ENCODE measurements around the gene NOL4L. TPM values are rescaled to one million over a fixed set of nuclear protein-coding genes. Genes with fewer than 3 reads are reported as not detected.

NOL4L gene
- total and polyA plus RNA-seq, 2 experiments from 2014 or later, result 38.8 to 39.2 TPM

DNA sequence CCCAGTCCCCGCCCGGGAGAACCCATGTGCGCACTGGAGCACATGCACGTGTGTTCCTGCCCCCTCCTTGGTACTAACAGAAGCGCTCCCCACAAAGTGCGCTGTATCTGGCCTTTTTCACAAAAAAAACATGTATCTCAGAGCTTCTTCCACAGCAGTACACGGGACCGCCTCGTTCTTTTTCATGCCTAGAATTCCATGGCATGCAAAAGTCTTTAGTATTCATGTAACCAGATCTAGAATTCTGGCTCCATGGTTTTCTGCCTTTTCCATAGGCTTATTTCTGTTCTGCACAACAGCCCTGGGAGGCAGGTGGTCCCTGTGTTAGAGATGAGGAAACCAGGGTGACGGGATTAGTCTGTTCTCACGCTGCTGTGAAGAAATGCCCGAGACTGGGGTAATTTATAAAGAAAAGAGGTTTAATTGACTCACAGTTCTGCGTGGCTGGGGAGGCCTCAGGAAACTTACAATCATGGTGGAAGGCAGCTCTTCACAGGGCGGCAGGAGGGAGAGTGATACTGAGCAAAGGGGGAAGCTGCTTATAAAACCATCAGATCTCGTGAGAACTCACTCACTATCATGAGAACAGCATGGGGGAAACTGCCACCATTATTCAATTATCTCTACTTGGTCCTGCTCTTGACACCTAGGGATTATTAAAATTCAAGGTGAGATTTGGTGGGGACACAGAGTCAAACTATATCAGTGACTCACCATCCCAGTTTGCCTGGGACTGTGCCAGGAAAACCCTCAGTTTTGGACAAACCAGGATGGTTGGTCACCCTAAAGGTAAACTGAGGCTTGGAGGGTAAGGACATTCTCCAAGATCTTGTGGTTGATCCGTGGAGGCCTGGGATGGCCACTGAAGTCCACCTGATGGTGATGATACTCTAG lies 47.6 kb upstream of the NOL4L start:
- H3K4me3 ChIP-seq, result no peak overlapping the region
- TF ChIP-seq POLR2AphosphoS5 (IDR thresholded peaks at IDR 0.05; ENCODE audit: low read depth), result no peak
- peaks cover 31% of the 10 kb centered on the region for H3F3A ChIP-seq (replicated peaks; ENCODE audit: low read depth)
- no peak overlapping the region for H3K27ac ChIP-seq (ENCODE audit: low read depth)
- ATAC-seq (no peak), DNase-seq (ENCODE audit: low spot score) (no peak)
- no peak overlapping the region for H3K4me2 ChIP-seq
- H4K20me1 ChIP-seq (replicated peaks; ENCODE audit: insufficient read depth), result no peaks in the 10 kb centered on the region
- no peak overlapping the region for H3K4me3 Mint-ChIP-seq
- no peaks in the 10 kb centered on the region for H3K9me2 ChIP-seq (ENCODE audit: insufficient read depth)
- no peaks in the 10 kb centered on the region for H3K36me3 Mint-ChIP-seq (ENCODE audit: low read depth)
- H3K27me3 Mint-ChIP-seq (ENCODE audit: insufficient read depth, low read depth, poor library complexity), result peaks cover 21% of the 10 kb centered on the region
- no peaks in the 10 kb centered on the region for H3K9me3 Mint-ChIP-seq
- H3K36me3 ChIP-seq (ENCODE audit: insufficient read depth), result no peaks in the 10 kb centered on the region
- H3K27ac Mint-ChIP-seq, result no peak overlapping the region
- H3K4me1 ChIP-seq (ENCODE audit: insufficient read depth), result peaks cover 22% of the 10 kb centered on the region
- peaks cover 33% of the 10 kb centered on the region for H3K4me1 Mint-ChIP-seq
- peak overlapping the region; percentile 95 for H2AFZ ChIP-seq
- H3K27me3 ChIP-seq (ENCODE audit: insufficient read depth), result no peaks in the 10 kb centered on the region
- H3K79me2 ChIP-seq (replicated peaks; ENCODE audit: insufficient read depth), result no peaks in the 10 kb centered on the region

DNA sequence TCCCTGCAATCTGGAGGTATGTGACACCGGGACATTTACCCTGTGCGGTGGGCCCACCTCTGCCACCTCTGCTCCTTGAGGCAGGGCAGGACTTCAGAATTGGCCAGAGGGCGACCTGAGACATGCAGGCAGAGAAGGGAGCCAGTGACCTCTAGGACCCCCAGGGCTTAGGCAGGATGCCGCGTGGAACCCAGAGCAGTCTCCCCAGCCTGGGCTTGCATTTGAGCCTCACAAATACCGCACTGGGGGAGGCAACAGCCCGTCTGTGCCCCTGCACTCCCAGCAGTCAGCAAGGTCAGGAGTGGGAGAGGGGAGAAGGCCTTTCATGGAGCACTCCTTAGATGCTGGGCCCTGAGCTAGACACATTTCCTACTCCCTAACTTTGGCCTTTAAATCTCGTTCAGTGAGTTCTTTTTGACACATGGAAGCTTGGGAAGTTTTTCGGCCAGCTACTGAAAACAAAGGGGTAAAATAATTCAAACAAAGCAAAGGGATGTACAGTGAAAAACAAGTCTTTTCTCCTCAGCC lies 46.9 kb upstream of the NOL4L start:
- DNase-seq (ENCODE audit: low spot score) (peak; percentile 66), ATAC-seq (peak; percentile 36)
- H3K36me3 Mint-ChIP-seq (ENCODE audit: low read depth), result no peaks in the 10 kb centered on the region
- no peak overlapping the region for H3K27ac Mint-ChIP-seq
- TF ChIP-seq NANOG (IDR thresholded peaks at IDR 0.05; ENCODE audit: borderline replicate concordance) (no peak), EZH2phosphoT487 (IDR thresholded peaks at IDR 0.05; ENCODE audit: unreplicated experiment) (no peak), JUNB (IDR thresholded peaks at IDR 0.05; ENCODE audit: unreplicated experiment) (no peak), ZNF331 (CRISPR knock-in tag; IDR thresholded peaks at IDR 0.05; ENCODE audit: low read depth) (no peak), STAT1 (IDR thresholded peaks at IDR 0.05; ENCODE audit: unreplicated experiment) (no peak), EZH2 (IDR thresholded peaks at IDR 0.05; ENCODE audit: low read depth, unreplicated experiment) (no peak), POLR2AphosphoS5 (IDR thresholded peaks at IDR 0.05; ENCODE audit: low read depth) (no peak)
- TF ChIP-seq, protein P1, sequence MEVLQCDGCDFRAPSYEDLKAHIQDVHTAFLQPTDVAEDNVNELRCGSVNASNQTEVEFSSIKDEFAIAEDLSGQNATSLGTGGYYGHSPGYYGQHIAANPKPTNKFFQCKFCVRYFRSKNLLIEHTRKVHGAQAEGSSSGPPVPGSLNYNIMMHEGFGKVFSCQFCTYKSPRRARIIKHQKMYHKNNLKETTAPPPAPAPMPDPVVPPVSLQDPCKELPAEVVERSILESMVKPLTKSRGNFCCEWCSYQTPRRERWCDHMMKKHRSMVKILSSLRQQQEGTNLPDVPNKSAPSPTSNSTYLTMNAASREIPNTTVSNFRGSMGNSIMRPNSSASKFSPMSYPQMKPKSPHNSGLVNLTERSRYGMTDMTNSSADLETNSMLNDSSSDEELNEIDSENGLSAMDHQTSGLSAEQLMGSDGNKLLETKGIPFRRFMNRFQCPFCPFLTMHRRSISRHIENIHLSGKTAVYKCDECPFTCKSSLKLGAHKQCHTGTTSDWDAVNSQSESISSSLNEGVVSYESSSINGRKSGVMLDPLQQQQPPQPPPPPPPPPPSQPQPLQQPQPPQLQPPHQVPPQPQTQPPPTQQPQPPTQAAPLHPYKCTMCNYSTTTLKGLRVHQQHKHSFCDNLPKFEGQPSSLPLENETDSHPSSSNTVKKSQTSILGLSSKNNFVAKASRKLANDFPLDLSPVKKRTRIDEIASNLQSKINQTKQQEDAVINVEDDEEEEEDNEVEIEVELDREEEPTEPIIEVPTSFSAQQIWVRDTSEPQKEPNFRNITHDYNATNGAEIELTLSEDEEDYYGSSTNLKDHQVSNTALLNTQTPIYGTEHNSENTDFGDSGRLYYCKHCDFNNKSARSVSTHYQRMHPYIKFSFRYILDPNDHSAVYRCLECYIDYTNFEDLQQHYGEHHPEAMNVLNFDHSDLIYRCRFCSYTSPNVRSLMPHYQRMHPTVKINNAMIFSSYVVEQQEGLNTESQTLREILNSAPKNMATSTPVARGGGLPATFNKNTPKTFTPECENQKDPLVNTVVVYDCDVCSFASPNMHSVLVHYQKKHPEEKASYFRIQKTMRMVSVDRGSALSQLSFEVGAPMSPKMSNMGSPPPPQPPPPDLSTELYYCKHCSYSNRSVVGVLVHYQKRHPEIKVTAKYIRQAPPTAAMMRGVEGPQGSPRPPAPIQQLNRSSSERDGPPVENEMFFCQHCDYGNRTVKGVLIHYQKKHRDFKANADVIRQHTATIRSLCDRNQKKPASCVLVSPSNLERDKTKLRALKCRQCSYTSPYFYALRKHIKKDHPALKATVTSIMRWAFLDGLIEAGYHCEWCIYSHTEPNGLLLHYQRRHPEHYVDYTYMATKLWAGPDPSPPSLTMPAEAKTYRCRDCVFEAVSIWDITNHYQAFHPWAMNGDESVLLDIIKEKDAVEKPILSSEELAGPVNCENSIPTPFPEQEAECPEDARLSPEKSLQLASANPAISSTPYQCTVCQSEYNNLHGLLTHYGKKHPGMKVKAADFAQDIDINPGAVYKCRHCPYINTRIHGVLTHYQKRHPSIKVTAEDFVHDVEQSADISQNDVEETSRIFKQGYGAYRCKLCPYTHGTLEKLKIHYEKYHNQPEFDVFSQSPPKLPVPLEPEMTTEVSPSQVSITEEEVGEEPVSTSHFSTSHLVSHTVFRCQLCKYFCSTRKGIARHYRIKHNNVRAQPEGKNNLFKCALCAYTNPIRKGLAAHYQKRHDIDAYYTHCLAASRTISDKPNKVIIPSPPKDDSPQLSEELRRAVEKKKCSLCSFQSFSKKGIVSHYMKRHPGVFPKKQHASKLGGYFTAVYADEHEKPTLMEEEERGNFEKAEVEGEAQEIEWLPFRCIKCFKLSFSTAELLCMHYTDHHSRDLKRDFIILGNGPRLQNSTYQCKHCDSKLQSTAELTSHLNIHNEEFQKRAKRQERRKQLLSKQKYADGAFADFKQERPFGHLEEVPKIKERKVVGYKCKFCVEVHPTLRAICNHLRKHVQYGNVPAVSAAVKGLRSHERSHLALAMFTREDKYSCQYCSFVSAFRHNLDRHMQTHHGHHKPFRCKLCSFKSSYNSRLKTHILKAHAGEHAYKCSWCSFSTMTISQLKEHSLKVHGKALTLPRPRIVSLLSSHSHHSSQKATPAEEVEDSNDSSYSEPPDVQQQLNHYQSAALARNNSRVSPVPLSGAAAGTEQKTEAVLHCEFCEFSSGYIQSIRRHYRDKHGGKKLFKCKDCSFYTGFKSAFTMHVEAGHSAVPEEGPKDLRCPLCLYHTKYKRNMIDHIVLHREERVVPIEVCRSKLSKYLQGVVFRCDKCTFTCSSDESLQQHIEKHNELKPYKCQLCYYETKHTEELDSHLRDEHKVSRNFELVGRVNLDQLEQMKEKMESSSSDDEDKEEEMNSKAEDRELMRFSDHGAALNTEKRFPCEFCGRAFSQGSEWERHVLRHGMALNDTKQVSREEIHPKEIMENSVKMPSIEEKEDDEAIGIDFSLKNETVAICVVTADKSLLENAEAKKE (CRISPR knock-in tag; IDR thresholded peaks at IDR 0.05), result no peak
- H3K4me2 ChIP-seq, result no peak overlapping the region
- H3K27me3 ChIP-seq (ENCODE audit: insufficient read depth), result no peaks in the 10 kb centered on the region
- peaks cover 28% of the 10 kb centered on the region for H3K4me1 ChIP-seq (ENCODE audit: insufficient read depth)
- H3K4me1 Mint-ChIP-seq, result peaks cover 37% of the 10 kb centered on the region
- H3K79me2 ChIP-seq (replicated peaks; ENCODE audit: insufficient read depth), result no peaks in the 10 kb centered on the region
- H3K4me3 ChIP-seq, result no peak overlapping the region; the same call in 1 of the 2 replicates
- no peaks in the 10 kb centered on the region for H3K36me3 ChIP-seq (ENCODE audit: insufficient read depth)
- H3K27me3 Mint-ChIP-seq (ENCODE audit: insufficient read depth, low read depth, poor library complexity), result peaks cover 21% of the 10 kb centered on the region
- no peak overlapping the region for H3K27ac ChIP-seq (ENCODE audit: low read depth)
- H2AFZ ChIP-seq, result peak overlapping the region; percentile 95
- no peaks in the 10 kb centered on the region for H4K20me1 ChIP-seq (replicated peaks; ENCODE audit: insufficient read depth)
- H3K9me2 ChIP-seq (ENCODE audit: insufficient read depth), result no peaks in the 10 kb centered on the region
- no peak overlapping the region for H3K4me3 Mint-ChIP-seq
- no peaks in the 10 kb centered on the region for H3K9me3 Mint-ChIP-seq
- H3F3A ChIP-seq (replicated peaks; ENCODE audit: low read depth), result peaks cover 31% of the 10 kb centered on the region

Data from GM23338 (cell line).